Panc1 (cell line): ENCODE data around the gene SLFN12L. TPM values are rescaled to one million over a fixed set of nuclear protein-coding genes. Genes with fewer than 3 reads are reported as not detected.
A peak's percentile ranks its signal among the peaks of the same experiment; 100 is the strongest.

Source experiments
- ATAC-seq: fragments of 200-7000 bp; cut with Tn5 transposase; 2 replicates; pipeline ENCODE4 v1.9.1; 2020; ENCODE audit warnings: mild to moderate bottlenecking, moderate library complexity
- BruUV-seq: library from RNA; stranded (reverse); fragments of 400-500 nt; replicated peaks from 2 replicates; lab custom pipeline; 2021; lab: Mats Ljungman, UMichigan
- CTCF ChIA-PET: fragments of 300-600 bp; sonication (Branson Sonifier 250); formaldehyde crosslinking; loops from one replicate; lab custom pipeline; 2022; ENCODE audit warnings: antibody characterized with exemption; lab: Charles Lee
- POLR2A ChIA-PET: fragments of 300-600 bp; sonication (Branson Sonifier 250); formaldehyde crosslinking; loops from one replicate; lab custom pipeline; 2022; ENCODE audit warnings: antibody characterized with exemption; lab: Charles Lee
- DNase-seq: peaks from one replicate; pipeline ENCODE4 v3.0.0-alpha.2; 2010; ENCODE audit warnings: low read depth, low spot score
- H3K27ac ChIP-seq: 2 replicates; pipeline ENCODE4 v1.5.1; 2011; ENCODE audit warnings: mild to moderate bottlenecking, low read length, inconsistent platforms
- H3K27me3 ChIP-seq: fragments of 200-500 bp; sonication (Bioruptor generic); 2 replicates; pipeline ENCODE4 v1.6.0; 2014; ENCODE audit warnings: low read length, inconsistent platforms; ENCODE audit not compliant: control insufficient read depth, insufficient read depth
- H3K36me3 ChIP-seq: fragments of 200-500 bp; sonication (Bioruptor generic); 2 replicates; pipeline ENCODE4 v1.5.1; 2014; ENCODE audit warnings: inconsistent platforms, mild to moderate bottlenecking, low read length, moderate library complexity; ENCODE audit not compliant: control insufficient read depth, insufficient read depth
- H3K4me1 ChIP-seq: 2 replicates; pipeline ENCODE4 v1.5.1; 2011; ENCODE audit warnings: inconsistent platforms, mild to moderate bottlenecking, low read length, moderate library complexity; ENCODE audit not compliant: control insufficient read depth, insufficient read depth
- H3K4me3 ChIP-seq, 2 experiments: 2 replicates each; pipeline ENCODE4 v1.5.1; 2011 to 2012; ENCODE audit warnings: low read depth in 2 of 2, low read length in 2 of 2, mild to moderate bottlenecking in 2 of 2, inconsistent platforms in 1 of 2, moderate library complexity in 1 of 2
- H3K9me3 ChIP-seq: fragments of 200-500 bp; sonication (Bioruptor generic); 2 replicates; pipeline ENCODE4 v1.5.1; 2014; ENCODE audit warnings: low read depth, mild to moderate bottlenecking, inconsistent platforms, low read length, moderate library complexity; ENCODE audit not compliant: control insufficient read depth, insufficient read depth
- CTCF ChIP-seq: fragments of 450-650 bp; IDR thresholded peaks from 2 replicates; pipeline ENCODE4 v1.5.1; 2017; ENCODE audit warnings: mild to moderate bottlenecking
- POLR2AphosphoS5 ChIP-seq: IDR thresholded peaks from 2 replicates; pipeline ENCODE4 v1.6.1; 2012; ENCODE audit warnings: mild to moderate bottlenecking, low read depth, low read length, moderate library complexity
- SIN3A ChIP-seq: IDR thresholded peaks from 2 replicates; pipeline ENCODE4 v1.6.1; 2012; ENCODE audit warnings: low read depth, mild to moderate bottlenecking, low read length, moderate library complexity, borderline replicate concordance; ENCODE audit not compliant: insufficient read depth
- TCF7L2 ChIP-seq: IDR thresholded peaks from 2 replicates; pipeline ENCODE4 v1.6.1; 2011; ENCODE audit warnings: mild to moderate bottlenecking, low read depth, low read length, inconsistent platforms
- in situ Hi-C: cut with HindIII; loops from 2 replicates; pipeline ENCODE4 v1.10.0; 2016; ENCODE audit warnings: low sequenced_read_pairs, low pct_unique_long_range_greater_than_20kb
- intact Hi-C: fragments of 100-400 bp; cut with micrococcal nuclease; formaldehyde crosslinking; loops from one replicate; pipeline ENCODE4 v1.10.0; 2022; ENCODE audit not compliant: unreplicated experiment
- total RNA-seq: library from RNA; stranded (reverse); gene quantifications from one replicate; pipeline ENCODE4 v1.2.1, GENCODE V29; 2021; ENCODE audit not compliant: unreplicated experiment
- TF ChIP-seq, protein P1 (sequence below), 2 experiments: IDR thresholded peaks; 2 replicates each; pipeline ENCODE4 v1.6.1; 2011 to 2012; ENCODE audit warnings: low read depth in 2 of 2, control low read depth in 1 of 2, low read length in 1 of 2, mild to moderate bottlenecking in 1 of 2, moderate library complexity in 1 of 2; ENCODE audit not compliant: insufficient read depth in 1 of 2

SLFN12L gene
- total RNA-seq, 1 experiment from 2014 or later = 0.33 TPM

DNA sequence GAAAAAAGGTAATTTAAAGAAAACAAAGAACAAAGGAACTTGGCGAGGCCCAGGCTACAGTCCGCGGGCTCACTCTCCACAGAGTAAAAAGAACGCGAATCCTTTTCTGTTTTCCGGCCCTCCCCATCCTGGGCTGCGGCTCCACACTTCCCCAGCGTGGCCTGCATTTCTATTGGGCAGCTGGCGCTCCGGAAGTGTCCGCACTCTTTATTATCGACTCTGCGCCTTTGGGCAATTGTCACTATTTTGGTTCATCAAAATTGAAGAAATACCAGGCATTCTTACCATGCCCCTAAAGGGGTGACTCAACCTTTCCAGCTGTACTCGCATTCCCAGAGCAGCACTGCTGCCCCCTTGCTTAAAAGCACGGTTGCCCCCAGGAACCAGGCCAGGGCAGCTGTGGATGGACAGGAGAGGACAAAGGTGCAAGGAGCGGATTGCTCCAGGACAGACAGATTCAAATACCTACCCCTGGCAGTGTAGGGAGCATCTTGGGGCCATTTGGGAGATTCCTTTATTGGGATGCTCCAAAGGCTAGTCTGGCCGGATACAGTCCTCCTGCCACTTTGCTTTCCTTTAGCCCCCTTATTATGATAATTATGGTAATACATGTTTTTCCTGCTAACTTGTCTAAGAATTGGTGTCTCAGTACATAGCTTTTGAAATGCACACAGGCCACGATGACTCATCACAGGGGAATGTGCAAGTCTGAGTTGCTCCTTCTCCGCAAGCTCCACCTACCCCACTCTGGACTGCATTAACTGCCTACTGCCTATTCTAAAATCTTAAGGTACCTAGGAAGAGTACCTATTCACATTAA lies 104.2 kb downstream of the SLFN12L start:
- ChIA-PET POLR2A (interaction anchor here (1.0 kb wide), 1 partner anchor 15 kb away, joined by 6 read pairs; the partner anchor contains the start of gene SLFN13), CTCF (no interaction called here)
- BruUV-seq = TSS peak; percentile 99
- 0 out of 2 replicates have a peak, but pooled peaks have one; percentile 12 for TF ChIP-seq SIN3A
- TF ChIP-seq POLR2AphosphoS5 = peak; percentile 27; the same call in 1 of the 2 replicates
- TF ChIP-seq CTCF = peak; percentile 30
- TF ChIP-seq, protein P1, sequence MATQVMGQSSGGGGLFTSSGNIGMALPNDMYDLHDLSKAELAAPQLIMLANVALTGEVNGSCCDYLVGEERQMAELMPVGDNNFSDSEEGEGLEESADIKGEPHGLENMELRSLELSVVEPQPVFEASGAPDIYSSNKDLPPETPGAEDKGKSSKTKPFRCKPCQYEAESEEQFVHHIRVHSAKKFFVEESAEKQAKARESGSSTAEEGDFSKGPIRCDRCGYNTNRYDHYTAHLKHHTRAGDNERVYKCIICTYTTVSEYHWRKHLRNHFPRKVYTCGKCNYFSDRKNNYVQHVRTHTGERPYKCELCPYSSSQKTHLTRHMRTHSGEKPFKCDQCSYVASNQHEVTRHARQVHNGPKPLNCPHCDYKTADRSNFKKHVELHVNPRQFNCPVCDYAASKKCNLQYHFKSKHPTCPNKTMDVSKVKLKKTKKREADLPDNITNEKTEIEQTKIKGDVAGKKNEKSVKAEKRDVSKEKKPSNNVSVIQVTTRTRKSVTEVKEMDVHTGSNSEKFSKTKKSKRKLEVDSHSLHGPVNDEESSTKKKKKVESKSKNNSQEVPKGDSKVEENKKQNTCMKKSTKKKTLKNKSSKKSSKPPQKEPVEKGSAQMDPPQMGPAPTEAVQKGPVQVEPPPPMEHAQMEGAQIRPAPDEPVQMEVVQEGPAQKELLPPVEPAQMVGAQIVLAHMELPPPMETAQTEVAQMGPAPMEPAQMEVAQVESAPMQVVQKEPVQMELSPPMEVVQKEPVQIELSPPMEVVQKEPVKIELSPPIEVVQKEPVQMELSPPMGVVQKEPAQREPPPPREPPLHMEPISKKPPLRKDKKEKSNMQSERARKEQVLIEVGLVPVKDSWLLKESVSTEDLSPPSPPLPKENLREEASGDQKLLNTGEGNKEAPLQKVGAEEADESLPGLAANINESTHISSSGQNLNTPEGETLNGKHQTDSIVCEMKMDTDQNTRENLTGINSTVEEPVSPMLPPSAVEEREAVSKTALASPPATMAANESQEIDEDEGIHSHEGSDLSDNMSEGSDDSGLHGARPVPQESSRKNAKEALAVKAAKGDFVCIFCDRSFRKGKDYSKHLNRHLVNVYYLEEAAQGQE (IDR thresholded peaks at IDR 0.05; ENCODE audit: insufficient read depth in 1 of 2, low read depth in 2 of 2, low read length in 1 of 2) = no peak
- peak; percentile 63; the same call in 1 of the 2 replicates for TF ChIP-seq TCF7L2
- H3K4me1 ChIP-seq = peaks cover 40% of the 10 kb centered on the region
- H3K27ac ChIP-seq = peak overlapping the region; percentile 98
- in situ Hi-C loops (no loop called here), intact Hi-C loops (loop anchor here (10.0 kb wide), 1 partner anchor 102 kb away; the partner anchor contains the start of gene SLFN12L)
- DNase-seq (peak; percentile 90), ATAC-seq (peak; percentile 89)
- H3K9me3 ChIP-seq = no peaks in the 10 kb centered on the region
- H3K4me3 ChIP-seq = peak overlapping the region; percentile 80 to 88
- H3K27me3 ChIP-seq = no peaks in the 10 kb centered on the region
- no peaks in the 10 kb centered on the region for H3K36me3 ChIP-seq

DNA sequence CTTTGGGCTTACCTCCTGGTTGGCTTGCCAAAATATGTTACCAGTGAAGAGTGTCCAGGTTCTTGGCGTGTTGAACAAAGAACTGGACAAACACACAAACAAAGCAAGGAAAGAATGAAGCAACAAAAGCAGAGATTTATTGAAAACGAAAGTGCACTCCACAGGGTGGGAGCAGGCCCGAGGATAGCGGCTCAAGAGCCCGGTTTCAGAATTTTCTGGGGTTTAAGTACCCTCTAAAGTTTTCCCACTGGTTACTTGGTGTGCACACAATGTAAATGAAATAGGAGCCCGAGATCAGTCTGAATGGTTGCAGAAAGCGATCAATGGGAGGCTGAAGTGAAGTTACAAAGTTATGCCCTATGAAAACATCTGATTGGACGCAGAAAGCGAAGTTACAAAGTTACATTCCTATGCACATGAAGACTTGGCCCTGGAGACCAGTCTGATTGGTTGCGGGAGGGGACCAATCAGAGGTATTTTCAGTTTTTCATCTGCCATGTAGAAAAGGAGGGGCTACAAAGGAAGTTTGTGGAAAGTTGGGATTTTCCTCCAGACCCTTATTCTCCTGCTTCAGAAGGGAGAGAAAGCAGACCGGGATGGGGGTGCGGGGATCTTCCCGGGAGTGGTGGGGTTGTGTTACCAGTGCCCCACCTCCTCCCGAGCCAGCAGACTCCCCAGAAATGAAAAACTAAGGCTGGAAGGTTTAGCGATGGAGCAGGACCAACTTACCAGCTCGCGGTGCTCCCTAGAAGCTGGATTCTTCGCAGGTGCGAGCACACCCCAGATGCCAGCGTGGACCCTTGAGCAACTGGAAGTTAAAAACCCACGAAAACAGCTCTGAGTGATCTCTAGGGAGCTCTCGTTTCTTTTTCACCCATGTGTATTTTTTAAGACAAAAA lies 105.1 kb downstream of the SLFN12L start, which contains the start of gene SLFN12:
TSS of gene SLFN12 (minus strand) at position 325 of the 899 bp plus-strand sequence. CDS start 9,472 bp downstream, outside the sequence.
- TF ChIP-seq SIN3A (0 out of 2 replicates have a peak, but pooled peaks have one; percentile 48), CTCF (no peak), TCF7L2 (no peak), POLR2AphosphoS5 (peak; percentile 92)
- TF ChIP-seq, protein P1 (IDR thresholded peaks at IDR 0.05; ENCODE audit: insufficient read depth in 1 of 2, low read depth in 2 of 2, low read length in 1 of 2) = no peak
- BruUV-seq = no TSS peak
- Histone ChIP-seq H3K4me1 (peaks cover 40% of the 10 kb centered on the region), H3K9me3 (no peaks in the 10 kb centered on the region), H3K27me3 (no peaks in the 10 kb centered on the region), H3K36me3 (no peaks in the 10 kb centered on the region), H3K27ac (peak within 1 kb of the TSS; percentile 98), H3K4me3 (peak within 1 kb of the TSS; percentile 80 to 88)
- CTCF ChIA-PET = no interaction called here
- peak; percentile 88 for ATAC-seq
- in situ Hi-C loops = no loop called here
- intact Hi-C loops = loop anchor here (10.0 kb wide), 1 partner anchor 102 kb away; the partner anchor contains the start of gene SLFN12L
- peak; percentile 71 for DNase-seq
- POLR2A ChIA-PET = interaction anchor here (0.6 kb wide), 1 partner anchor 137 kb away, joined by 5 read pairs; no protein-coding TSS in a partner anchor
